Peyer's patch (tissue), 4 donors: ENCODE results near the gene EVC2.

Experiments used
- CTCF ChIP-seq, 6 experiments: fragments of 450-650 bp in 4 of 6; fragments of 200-600 bp in 2 of 6; sonication (generic) in 1 of 6; IDR thresholded peaks; one replicate each; pipeline ENCODE4 v1.5.1; 2017 to 2019; ENCODE audit warnings: antibody characterized with exemption in 6 of 6, mild to moderate bottlenecking in 3 of 6, moderate library complexity in 1 of 6
- POLR2A ChIP-seq, 2 donors: fragments of 450-650 bp; IDR thresholded peaks; one replicate each; pipeline ENCODE4 v1.5.1; 2017; ENCODE audit warnings: antibody characterized with exemption in 2 of 2, mild to moderate bottlenecking in 2 of 2, moderate library complexity in 2 of 2

DNA sequence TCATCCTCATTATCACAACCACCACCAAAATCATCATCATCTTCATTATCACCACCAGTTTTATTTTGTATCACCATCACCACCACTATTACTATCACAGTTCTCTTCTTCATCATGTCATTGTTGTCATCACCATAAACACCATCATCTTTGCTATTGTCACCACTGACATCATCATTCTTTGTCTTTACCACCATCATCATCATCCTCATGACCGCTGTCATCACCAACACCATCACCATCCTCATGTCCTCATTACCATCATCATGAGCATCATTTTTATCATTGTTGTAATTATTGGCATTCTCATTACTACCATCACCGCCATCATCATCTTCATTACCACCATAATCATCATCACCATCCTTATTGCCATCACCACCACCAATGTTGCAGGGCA lies 34.0 kb upstream of the EVC2 start:
- no peak for TF ChIP-seq CTCF (IDR thresholded peaks at IDR 0.05)
- no peak for TF ChIP-seq POLR2A (IDR thresholded peaks at IDR 0.05)
